Gastrocnemius medialis (tissue), 4 donors: Measurements from ENCODE around the gene FAM171A1.
"Not testable (repeated sequence)": the region's sequence is repeated elsewhere in the genome, so short reads cannot be mapped to it uniquely, and the experiment has no call there.

Source experiments
- CTCF ChIP-seq, 5 experiments: fragments of 450-650 bp in 3 of 5; fragments of 200-600 bp in 2 of 5; sonication (generic) in 2 of 5; IDR thresholded peaks in 4 of 5; conservative IDR thresholded peaks in 1 of 5; 1 replicate in 4 of 5; 2 replicates in 1 of 5; pipeline ENCODE4 v1.5.1; 2016 to 2019; ENCODE audit warnings: antibody characterized with exemption in 5 of 5, mild to moderate bottlenecking in 3 of 5, moderate library complexity in 3 of 5
- POLR2A ChIP-seq, 2 donors: fragments of 450-650 bp; IDR thresholded peaks; one replicate each; pipeline ENCODE4 v1.6.1; 2017; ENCODE audit warnings: antibody characterized with exemption in 2 of 2, mild to moderate bottlenecking in 2 of 2, moderate library complexity in 2 of 2

- TF ChIP-seq CTCF (IDR thresholded peaks at IDR 0.05 in 4 of 5, conservative IDR thresholded peaks at IDR 0.05 in 1 of 5); POLR2A (IDR thresholded peaks at IDR 0.05): not testable (repeated sequence)
Observed at GRCh38 chr10:15269838-15270237, 101.3 kb downstream of the FAM171A1 start.
